HEK293 (cell line): ENCODE results near the gene TUBB3.

Source experiments
- ELK4 ChIP-seq: IDR thresholded peaks from 2 replicates; pipeline ENCODE4 v1.6.1; 2011; ENCODE audit warnings: mild to moderate bottlenecking, low read depth, low read length, borderline replicate concordance
- KLF9 ChIP-seq: fragments of 450-650 bp; formaldehyde crosslinking; IDR thresholded peaks from 2 replicates; pipeline ENCODE4 v1.5.1; 2016; ENCODE audit warnings: missing biosample characterization, missing genetic modification characterization, low read depth
- PBX3 ChIP-seq: sonication (generic); formaldehyde crosslinking; IDR thresholded peaks from 2 replicates; pipeline ENCODE4 v1.8.1; 2022; ENCODE audit warnings: mild to moderate bottlenecking, moderate library complexity, missing genetic modification reagents
- SP2 ChIP-seq: fragments of 450-650 bp; formaldehyde crosslinking; IDR thresholded peaks from 2 replicates; pipeline ENCODE4 v1.5.1; 2016; ENCODE audit warnings: missing biosample characterization, missing genetic modification characterization
- SP3 ChIP-seq: fragments of 450-650 bp; formaldehyde crosslinking; IDR thresholded peaks from 2 replicates; pipeline ENCODE4 v1.5.1; 2016; ENCODE audit warnings: missing biosample characterization, missing genetic modification characterization
- TCF7L2 ChIP-seq: IDR thresholded peaks from 2 replicates; pipeline ENCODE4 v1.6.1; 2011; ENCODE audit warnings: low read depth, mild to moderate bottlenecking, inconsistent platforms, low read length, moderate library complexity, borderline replicate concordance
- WT1 ChIP-seq: fragments of 450-650 bp; formaldehyde crosslinking; IDR thresholded peaks from 2 replicates; pipeline ENCODE4 v1.5.1; 2016; ENCODE audit warnings: missing biosample characterization, missing genetic modification characterization
- YY2 ChIP-seq: fragments of 450-650 bp; formaldehyde crosslinking; IDR thresholded peaks from 2 replicates; pipeline ENCODE4 v1.5.1; 2016; ENCODE audit warnings: missing biosample characterization, missing genetic modification characterization
- ZBTB11 ChIP-seq: fragments of 450-650 bp; formaldehyde crosslinking; conservative IDR thresholded peaks from 2 replicates; pipeline ENCODE4 v1.5.1; 2016; ENCODE audit warnings: low read depth, missing biosample characterization, missing genetic modification characterization
- ZBTB26 ChIP-seq: fragments of 450-650 bp; formaldehyde crosslinking; optimal IDR thresholded peaks from 2 replicates; pipeline ENCODE3; 2016; ENCODE audit warnings: missing biosample characterization, mild to moderate bottlenecking, missing genetic modification characterization
- ZEB2 ChIP-seq: fragments of 450-650 bp; formaldehyde crosslinking; IDR thresholded peaks from 2 replicates; pipeline ENCODE4 v1.5.1; 2016; ENCODE audit warnings: missing biosample characterization, missing genetic modification characterization
- ZFP3 ChIP-seq: fragments of 450-650 bp; formaldehyde crosslinking; IDR thresholded peaks from 2 replicates; pipeline ENCODE4 v1.5.1; 2016; ENCODE audit warnings: low read depth, missing biosample characterization, missing genetic modification characterization
- ZIC2 ChIP-seq: fragments of 450-650 bp; formaldehyde crosslinking; IDR thresholded peaks from 2 replicates; pipeline ENCODE4 v1.5.1; 2016; ENCODE audit warnings: missing biosample characterization, missing genetic modification characterization
- ZNF148 ChIP-seq: fragments of 450-650 bp; formaldehyde crosslinking; IDR thresholded peaks from 2 replicates; pipeline ENCODE4 v1.5.0; 2017; ENCODE audit warnings: missing biosample characterization, missing genetic modification characterization, borderline replicate concordance
- ZNF174 ChIP-seq: fragments of 450-650 bp; formaldehyde crosslinking; IDR thresholded peaks from 2 replicates; pipeline ENCODE4 v1.5.0; 2017; ENCODE audit warnings: missing biosample characterization, mild to moderate bottlenecking, missing genetic modification characterization
- ZNF248 ChIP-seq: fragments of 450-650 bp; formaldehyde crosslinking; IDR thresholded peaks from 2 replicates; pipeline ENCODE4 v1.5.1; 2017; ENCODE audit warnings: missing biosample characterization, missing genetic modification characterization
- ZNF324 ChIP-seq: fragments of 450-650 bp; formaldehyde crosslinking; IDR thresholded peaks from 2 replicates; pipeline ENCODE4 v1.5.1; 2016; ENCODE audit warnings: missing biosample characterization, missing genetic modification characterization
- ZNF366 ChIP-seq: fragments of 450-650 bp; formaldehyde crosslinking; conservative IDR thresholded peaks from 2 replicates; pipeline ENCODE4 v1.5.1; 2016; ENCODE audit warnings: missing biosample characterization, missing genetic modification characterization
- ZNF394 ChIP-seq: fragments of 450-650 bp; formaldehyde crosslinking; IDR thresholded peaks from 2 replicates; pipeline ENCODE4 v1.5.1; 2016; ENCODE audit warnings: missing biosample characterization, missing genetic modification characterization, mild to moderate bottlenecking, moderate library complexity, borderline replicate concordance
- ZNF513 ChIP-seq: fragments of 450-650 bp; IDR thresholded peaks from 2 replicates; pipeline ENCODE4 v1.5.1; 2018; ENCODE audit warnings: missing biosample characterization, missing genetic modification characterization
- ZNF521 ChIP-seq: fragments of 450-650 bp; formaldehyde crosslinking; IDR thresholded peaks from 2 replicates; pipeline ENCODE4 v1.5.1; 2017; ENCODE audit warnings: missing biosample characterization, mild to moderate bottlenecking, missing genetic modification characterization
- ZNF530 ChIP-seq: fragments of 450-650 bp; formaldehyde crosslinking; IDR thresholded peaks from 2 replicates; pipeline ENCODE4 v1.5.1; 2016; ENCODE audit warnings: low read depth, missing biosample characterization, missing genetic modification characterization
- ZNF654 ChIP-seq: fragments of 450-650 bp; formaldehyde crosslinking; IDR thresholded peaks from 2 replicates; pipeline ENCODE4 v1.5.1; 2016; ENCODE audit warnings: low read depth, missing biosample characterization, missing genetic modification characterization
- ZNF792 ChIP-seq: fragments of 450-650 bp; formaldehyde crosslinking; IDR thresholded peaks from 2 replicates; pipeline ENCODE4 v1.5.1; 2016; ENCODE audit warnings: missing biosample characterization, missing genetic modification characterization
- ZSCAN30 ChIP-seq: fragments of 450-650 bp; IDR thresholded peaks from 2 replicates; pipeline ENCODE4 v1.5.1; 2018; ENCODE audit warnings: missing biosample characterization, mild to moderate bottlenecking, missing genetic modification characterization, moderate library complexity

Gene TUBB3

GRCh38 chr16:89921702-89922476, 1.3 kb upstream of the TUBB3 start (continued):
- TF ChIP-seq TCF7L2 (no peak), ZEB2 (tag by site-specific recombination) (no peak), ZBTB11 (tag by site-specific recombination) (no peak), ZNF513 (tag by site-specific recombination) (no peak), ZNF248 (tag by site-specific recombination) (no peak), ZNF366 (no peak), ZNF394 (tag by site-specific recombination) (no peak), ZFP3 (tag by site-specific recombination) (0 out of 2 replicates have a peak, but pooled peaks have one; percentile 59), ZNF521 (no peak), ZNF324 (tag by site-specific recombination) (no peak), ZNF792 (tag by site-specific recombination) (no peak), ZNF148 (tag by site-specific recombination) (no peak), ELK4 (no peak), ZIC2 (tag by site-specific recombination) (peak; percentile 21; the same call in 1 of the 2 replicates), WT1 (tag by site-specific recombination) (no peak), ZNF530 (tag by site-specific recombination) (no peak), SP3 (tag by site-specific recombination) (no peak), SP2 (tag by site-specific recombination) (peak; percentile 79), YY2 (0 out of 2 replicates have a peak, but pooled peaks have one; percentile 3), KLF9 (peak; percentile 41; the same call in 1 of the 2 replicates), ZBTB26 (no peak), ZSCAN30 (tag by site-specific recombination) (peak; percentile 58; the same call in 1 of the 2 replicates), ZNF174 (no peak), ZNF654 (no peak), PBX3 (CRISPR knock-in tag) (no peak)
